ENCODE results near the gene MAMDC4. TPM values are rescaled to one million over a fixed set of nuclear protein-coding genes. Genes with fewer than 3 reads are reported as not detected.
A peak's percentile ranks its signal among the peaks of the same experiment; 100 is the strongest.

Gene MAMDC4
- total and polyA plus RNA-seq, 2 of the 13 experiments (the other 11 are each of a cell fraction or from before 2014, with no cell fraction given), result 6.0 to 6.8 TPM

- TF ChIP-seq RERE (CRISPR knock-in tag; IDR thresholded peaks at IDR 0.05; ENCODE audit: low read depth) (no peak), PREB (CRISPR knock-in tag; IDR thresholded peaks at IDR 0.05) (no peak), ZNF740 (CRISPR knock-in tag; IDR thresholded peaks at IDR 0.05) (peak; percentile 20; the same call in 1 of the 2 replicates), NPAS2 (CRISPR knock-in tag; IDR thresholded peaks at IDR 0.05; ENCODE audit: borderline replicate concordance) (no peak), ZNF350 (CRISPR knock-in tag; IDR thresholded peaks at IDR 0.05; ENCODE audit: borderline replicate concordance, low read depth) (no peak), TEAD3 (CRISPR knock-in tag; optimal IDR thresholded peaks at IDR 0.05; ENCODE audit: borderline replicate concordance) (peak; percentile 28), XBP1 (CRISPR knock-in tag; IDR thresholded peaks at IDR 0.05) (no peak), POLR2G (IDR thresholded peaks at IDR 0.05; ENCODE audit: low read depth, low read length) (no peak), MBD4 (IDR thresholded peaks at IDR 0.05; ENCODE audit: borderline replicate concordance, low read length) (no peak), SOX13 (IDR thresholded peaks at IDR 0.05) (no peak), SOX13 (CRISPR knock-in tag; conservative IDR thresholded peaks at IDR 0.05 in 1 of 2, IDR thresholded peaks at IDR 0.05 in 1 of 2) (no peak), ZNF781 (CRISPR knock-in tag; IDR thresholded peaks at IDR 0.05; ENCODE audit: borderline replicate concordance, not compliant biosample characterization) (no peak), ZNF878 (CRISPR knock-in tag; IDR thresholded peaks at IDR 0.05) (no peak), SRSF4 (IDR thresholded peaks at IDR 0.05; ENCODE audit: low read depth, low read length, poor library complexity, severe bottlenecking) (no peak), NBN (conservative IDR thresholded peaks at IDR 0.05) (no peak), TRIM22 (IDR thresholded peaks at IDR 0.05) (no peak), GZF1 (CRISPR knock-in tag; IDR thresholded peaks at IDR 0.05) (no peak), ZSCAN31 (CRISPR knock-in tag; IDR thresholded peaks at IDR 0.05; ENCODE audit: low read depth) (0 out of 2 replicates have a peak, but pooled peaks have one; percentile 4), ZNF674 (CRISPR knock-in tag; IDR thresholded peaks at IDR 0.05; ENCODE audit: low read depth) (no peak), ZFP36L1 (CRISPR knock-in tag; IDR thresholded peaks at IDR 0.05) (no peak), PAF1 (CRISPR knock-in tag; IDR thresholded peaks at IDR 0.05) (no peak), ZNF780A (CRISPR knock-in tag; IDR thresholded peaks at IDR 0.05) (no peak)
Observed at GRCh38 chr9:136886610-136887597, 34.8 kb downstream of the MAMDC4 start (continued).
